Neural progenitor cell (in vitro differentiated cells): ENCODE data around the gene CYTH3. TPM values are rescaled to one million over a fixed set of nuclear protein-coding genes. Genes with fewer than 3 reads are reported as not detected.

Source experiments
- DNase-seq: peaks from one replicate; pipeline ENCODE4 v3.0.0-alpha.2; 2016; ENCODE audit warnings: low spot score
- H2AFZ ChIP-seq: fragments of 200-600 bp; sonication (generic); replicated peaks from 2 replicates; pipeline ENCODE4 v1.6.1; 2016; ENCODE audit warnings: antibody characterized with exemption
- H3F3A ChIP-seq: fragments of 200-600 bp; sonication (generic); 2 replicates; pipeline ENCODE4 v1.6.1; 2016; ENCODE audit warnings: antibody characterized with exemption, low read depth
- H3K27ac ChIP-seq: fragments of 200-600 bp; sonication (generic); 2 replicates; pipeline ENCODE4 v1.5.1; 2016; ENCODE audit warnings: mild to moderate bottlenecking
- H3K27me3 ChIP-seq: fragments of 200-600 bp; sonication (generic); 2 replicates; pipeline ENCODE4 v1.6.1; 2016; ENCODE audit warnings: mild to moderate bottlenecking, moderate library complexity
- H3K36me3 ChIP-seq: fragments of 200-600 bp; sonication (generic); 2 replicates; pipeline ENCODE4 v1.5.1; 2016
- H3K4me1 ChIP-seq: fragments of 200-600 bp; sonication (generic); 2 replicates; pipeline ENCODE4 v1.6.1; 2016; ENCODE audit warnings: mixed run types
- H3K4me2 ChIP-seq: fragments of 200-600 bp; sonication (generic); 2 replicates; pipeline ENCODE4 v1.6.1; 2016
- H3K4me3 ChIP-seq: fragments of 200-600 bp; sonication (generic); 2 replicates; pipeline ENCODE4 v1.5.1; 2016
- H3K79me2 ChIP-seq: fragments of 200-600 bp; sonication (generic); 2 replicates; pipeline ENCODE4 v1.6.1; 2016; ENCODE audit warnings: low read depth
- H3K9ac ChIP-seq: fragments of 200-600 bp; sonication (generic); 2 replicates; pipeline ENCODE4 v1.6.1; 2016
- H3K9me3 ChIP-seq: fragments of 200-600 bp; sonication (generic); 2 replicates; pipeline ENCODE4 v1.5.1; 2016; ENCODE audit warnings: low read depth
- H4K20me1 ChIP-seq: fragments of 200-600 bp; sonication (generic); 2 replicates; pipeline ENCODE4 v1.6.1; 2016; ENCODE audit warnings: low read depth
- H3K27ac Mint-ChIP-seq: 3 replicates; pipeline ENCODE4 v1.8.0; 2021; ENCODE audit warnings: mixed read lengths
- H3K27me3 Mint-ChIP-seq: 2 replicates; pipeline ENCODE4 v1.8.0; 2022; ENCODE audit warnings: low read depth, mild to moderate bottlenecking, inconsistent platforms, moderate library complexity, mixed read lengths; ENCODE audit not compliant: insufficient read depth
- H3K36me3 Mint-ChIP-seq: 3 replicates; pipeline ENCODE4 v1.8.0; 2021; ENCODE audit warnings: mixed read lengths
- H3K4me1 Mint-ChIP-seq: 3 replicates; pipeline ENCODE4 v1.8.0; 2021; ENCODE audit warnings: mixed read lengths
- H3K4me3 Mint-ChIP-seq: 3 replicates; pipeline ENCODE4 v1.8.0; 2021; ENCODE audit warnings: mild to moderate bottlenecking, moderate library complexity, mixed read lengths
- H3K9me3 Mint-ChIP-seq: 3 replicates; pipeline ENCODE4 v1.8.0; 2020; ENCODE audit warnings: mixed read lengths
- CTCF ChIP-seq: fragments of 200-600 bp; sonication (generic); IDR thresholded peaks from 2 replicates; pipeline ENCODE4 v1.5.1; 2017; ENCODE audit warnings: antibody characterized with exemption, mild to moderate bottlenecking
- EZH2 ChIP-seq: fragments of 200-600 bp; sonication (generic); IDR thresholded peaks from 2 replicates; pipeline ENCODE4 v1.6.1; 2017; ENCODE audit warnings: antibody characterized with exemption, mild to moderate bottlenecking, moderate library complexity
- EZH2phosphoT487 ChIP-seq: fragments of 200-600 bp; sonication (generic); IDR thresholded peaks from 2 replicates; pipeline ENCODE4 v1.6.1; 2017; ENCODE audit warnings: antibody characterized with exemption
- total RNA-seq: library from RNA; depleted of rRNA; stranded (reverse); fragments of >200 nt; gene quantifications from 2 replicates; pipeline ENCODE4 v1.2.3, GENCODE V29; 2015; ENCODE audit warnings: low replicate concordance

Gene CYTH3
- total RNA-seq, 1 donor from 2014 or later, result 10.9 TPM

DNA sequence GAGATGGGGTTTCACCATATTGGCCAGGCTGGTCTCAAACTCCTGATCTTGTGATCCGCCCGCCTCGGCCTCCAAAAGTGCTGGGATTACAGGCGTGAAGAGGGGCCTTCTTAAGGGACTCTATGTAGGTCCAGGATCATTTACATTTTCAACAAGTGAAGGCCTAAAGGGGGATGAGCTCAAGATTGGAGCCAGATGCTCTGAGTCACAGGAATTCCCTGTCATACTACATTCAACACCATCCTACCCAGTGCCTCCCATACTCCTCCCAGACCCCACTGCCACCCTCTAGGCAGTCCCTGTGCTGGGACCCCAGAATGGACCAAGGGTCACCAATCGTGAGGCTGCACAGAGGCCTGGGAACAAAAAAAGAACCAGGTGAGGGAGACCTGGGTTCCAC lies 29.9 kb downstream of the CYTH3 start:
- no peak overlapping the region for H3K9ac ChIP-seq
- no peaks in the 10 kb centered on the region for H4K20me1 ChIP-seq
- DNase-seq, result no peak
- no peaks in the 10 kb centered on the region for H3F3A ChIP-seq
- no peaks in the 10 kb centered on the region for H3K9me3 ChIP-seq
- H3K4me3 ChIP-seq, result no peak overlapping the region
- H3K36me3 ChIP-seq, result no peaks in the 10 kb centered on the region
- no peak overlapping the region for H2AFZ ChIP-seq
- H3K27ac ChIP-seq, result no peak overlapping the region
- TF ChIP-seq EZH2phosphoT487, result no peak
- TF ChIP-seq EZH2, result no peak
- TF ChIP-seq CTCF, result no peak
- Mint-ChIP-seq H3K27me3 (no peaks in the 10 kb centered on the region), H3K4me1 (peaks cover 3% of the 10 kb centered on the region), H3K4me3 (no peak overlapping the region), H3K9me3 (no peaks in the 10 kb centered on the region), H3K27ac (no peak overlapping the region), H3K36me3 (peaks cover 2% of the 10 kb centered on the region)
- H3K4me2 ChIP-seq, result no peak overlapping the region
- peaks cover 4% of the 10 kb centered on the region for H3K79me2 ChIP-seq
- H3K27me3 ChIP-seq, result no peaks in the 10 kb centered on the region
- H3K4me1 ChIP-seq, result peaks cover 3% of the 10 kb centered on the region

- DNase-seq, result no peak
- Histone ChIP-seq H2AFZ (no peak overlapping the region), H4K20me1 (no peaks in the 10 kb centered on the region), H3K4me2 (no peak overlapping the region), H3K27me3 (no peaks in the 10 kb centered on the region), H3K36me3 (no peaks in the 10 kb centered on the region), H3K4me3 (no peak overlapping the region), H3K9ac (no peak overlapping the region), H3F3A (no peaks in the 10 kb centered on the region), H3K4me1 (peaks cover under 1% of the 10 kb centered on the region), H3K9me3 (no peaks in the 10 kb centered on the region), H3K27ac (no peak overlapping the region), H3K79me2 (peaks cover 4% of the 10 kb centered on the region)
- no peak overlapping the region for H3K4me3 Mint-ChIP-seq
- no peaks in the 10 kb centered on the region for H3K9me3 Mint-ChIP-seq
- H3K36me3 Mint-ChIP-seq, result peaks cover 2% of the 10 kb centered on the region
- H3K27me3 Mint-ChIP-seq, result no peaks in the 10 kb centered on the region
- no peak overlapping the region for H3K27ac Mint-ChIP-seq
- H3K4me1 Mint-ChIP-seq, result peaks cover 8% of the 10 kb centered on the region
- TF ChIP-seq EZH2phosphoT487, result no peak
- no peak for TF ChIP-seq EZH2
- no peak for TF ChIP-seq CTCF
These were observed 30.8 kb downstream of the CYTH3 start for GRCh38 chr7:6241607-6241973.

DNA sequence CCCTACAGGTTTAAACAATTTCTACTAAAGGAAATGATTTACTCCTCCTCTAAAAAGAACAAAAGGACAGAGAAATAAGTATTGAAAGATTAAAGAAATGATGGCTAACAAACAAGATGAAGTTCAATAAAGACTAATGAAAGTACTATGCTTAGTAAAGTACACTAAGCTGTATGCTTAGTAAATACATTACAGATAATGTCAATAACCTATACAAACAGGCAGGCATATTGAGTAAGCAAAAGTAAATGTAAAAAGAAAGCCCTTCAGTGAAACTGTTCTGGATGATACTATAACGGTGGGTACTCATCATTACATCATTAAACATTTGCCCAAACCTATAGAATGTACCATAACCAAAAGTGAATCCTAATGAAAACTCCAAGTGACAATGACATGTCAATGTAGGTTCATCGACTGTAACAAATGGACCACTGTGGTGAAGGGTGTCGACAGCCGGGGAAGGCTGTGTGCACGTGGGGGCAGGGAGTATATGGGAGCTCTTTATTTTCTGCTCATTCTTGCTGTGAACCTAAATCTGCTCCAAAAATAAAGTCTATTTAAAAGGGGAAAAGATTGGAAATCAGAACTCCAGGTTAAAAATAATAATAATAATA lies 34.0 kb downstream of the CYTH3 start:
- H3K4me1 Mint-ChIP-seq, result peaks cover 5% of the 10 kb centered on the region
- H4K20me1 ChIP-seq, result no peaks in the 10 kb centered on the region
- peaks cover 2% of the 10 kb centered on the region for H3K36me3 Mint-ChIP-seq
- H2AFZ ChIP-seq, result no peak overlapping the region
- H3K9me3 ChIP-seq, result no peaks in the 10 kb centered on the region
- peaks cover 4% of the 10 kb centered on the region for H3K79me2 ChIP-seq
- no peak overlapping the region for H3K27ac Mint-ChIP-seq
- peaks cover 8% of the 10 kb centered on the region for H3K27me3 Mint-ChIP-seq
- no peak for DNase-seq
- H3K36me3 ChIP-seq, result no peaks in the 10 kb centered on the region
- H3K4me3 Mint-ChIP-seq, result no peak overlapping the region
- no peaks in the 10 kb centered on the region for H3K27me3 ChIP-seq
- TF ChIP-seq EZH2phosphoT487 (no peak), EZH2 (no peak)
- no peaks in the 10 kb centered on the region for H3K9me3 Mint-ChIP-seq
- no peaks in the 10 kb centered on the region for H3F3A ChIP-seq
- no peak overlapping the region for H3K9ac ChIP-seq
- no peak overlapping the region for H3K4me2 ChIP-seq
- no peak overlapping the region for H3K27ac ChIP-seq
- no peak overlapping the region for H3K4me3 ChIP-seq
- no peaks in the 10 kb centered on the region for H3K4me1 ChIP-seq

- Mint-ChIP-seq H3K4me3 (no peak overlapping the region), H3K27me3 (peaks cover 8% of the 10 kb centered on the region), H3K36me3 (peaks cover 2% of the 10 kb centered on the region), H3K4me1 (peaks cover 5% of the 10 kb centered on the region), H3K9me3 (no peaks in the 10 kb centered on the region), H3K27ac (peak overlapping the region; percentile 65)
- Histone ChIP-seq H3K27me3 (no peaks in the 10 kb centered on the region), H4K20me1 (no peaks in the 10 kb centered on the region), H3K9me3 (no peaks in the 10 kb centered on the region), H3K36me3 (no peaks in the 10 kb centered on the region), H2AFZ (no peak overlapping the region), H3F3A (no peaks in the 10 kb centered on the region), H3K27ac (no peak overlapping the region), H3K4me3 (no peak overlapping the region), H3K9ac (no peak overlapping the region), H3K79me2 (peaks cover 4% of the 10 kb centered on the region), H3K4me2 (no peak overlapping the region), H3K4me1 (no peaks in the 10 kb centered on the region)
- DNase-seq, result no peak
- no peak for TF ChIP-seq EZH2phosphoT487
- TF ChIP-seq EZH2, result no peak
- no peak for TF ChIP-seq CTCF
These were observed 34.7 kb downstream of the CYTH3 start for GRCh38 chr7:6237730-6238129.
